ENCODE data around the gene LDLRAD4. TPM values are rescaled to one million over a fixed set of nuclear protein-coding genes. Genes with fewer than 3 reads are reported as not detected.
"Not testable (repeated sequence)": the region's sequence is repeated elsewhere in the genome, so short reads cannot be mapped to it uniquely, and the experiment has no call there.

The LDLRAD4 gene
- polyA plus RNA-seq, 1 of the 3 experiments (the other 2 are of a cell fraction): 0.16 TPM

- no peak overlapping the region for H3K4me2 ChIP-seq
- no peaks in the 10 kb centered on the region for H3K9me3 ChIP-seq
- POLR2A ChIA-PET: no interaction called here
- CTCF ChIA-PET: interaction anchor here (0.9 to 1.7 kb wide), 4 partner anchors 9 to 47 kb away, joined by 3 to 6 read pairs (median 3); no protein-coding TSS in a partner anchor
- WGBS (ENCODE audit: low lambda C conversion rate): 71% methylated on average over 4 of the region's 6 CpGs
- H2AFZ ChIP-seq (ENCODE audit: low read depth): no peak overlapping the region
- H3K4me1 ChIP-seq (ENCODE audit: control insufficient read depth in 1 of 2, insufficient read depth in 2 of 2, low read depth in 1 of 2, low read length in 1 of 2): peaks cover 6 to 10% of the 10 kb centered on the region in 2 experiments; a peak in 2 of 4 replicates
- no peak overlapping the region for H3K9ac ChIP-seq
- no peak overlapping the region for H3K4me3 ChIP-seq (ENCODE audit: low read depth in 2 of 2, low read length in 1 of 2)
- H3F3A ChIP-seq (replicated peaks; ENCODE audit: insufficient read depth): no peaks in the 10 kb centered on the region
- H3K27ac ChIP-seq (ENCODE audit: low read depth in 2 of 2, low read length in 1 of 2): no peak overlapping the region
- no peak for DNase-seq
- H3K9me2 ChIP-seq: no peaks in the 10 kb centered on the region
- no peaks in the 10 kb centered on the region for H3K36me3 ChIP-seq (replicated peaks in 1 of 2; ENCODE audit: control insufficient read depth in 1 of 2, insufficient read depth in 2 of 2, low read length in 1 of 2)
- no peaks in the 10 kb centered on the region for H3K79me2 ChIP-seq (ENCODE audit: insufficient read depth)
- no peaks in the 10 kb centered on the region for H4K20me1 ChIP-seq (ENCODE audit: insufficient read depth)
- no peaks in the 10 kb centered on the region for H3K27me3 ChIP-seq (ENCODE audit: insufficient read depth)
- TF ChIP-seq POLR2AphosphoS5 (IDR thresholded peaks at IDR 0.05; ENCODE audit: low read depth, low read length) (no peak), TEAD4 (IDR thresholded peaks at IDR 0.05; ENCODE audit: borderline replicate concordance, insufficient read depth) (no peak), MEF2A (IDR thresholded peaks at IDR 0.05; ENCODE audit: borderline replicate concordance, low read depth) (no peak), IRF3 (IDR thresholded peaks at IDR 0.05; ENCODE audit: low read depth, low read length) (no peak)
Observed at GRCh38 chr18:13605901-13606300, 387.3 kb downstream of the LDLRAD4 start.

- no peak for DNase-seq
- ChIA-PET CTCF (interaction anchor here (0.9 to 1.7 kb wide), 4 partner anchors 8 to 48 kb away, joined by 3 to 6 read pairs (median 3); no protein-coding TSS in a partner anchor), POLR2A (no interaction called here)
- 52% methylated on average over 6 of the region's 6 CpGs for WGBS (ENCODE audit: low lambda C conversion rate)
- Histone ChIP-seq H3K4me2 (no peak overlapping the region), H3K27ac (ENCODE audit: low read depth in 2 of 2, low read length in 1 of 2) (no peak overlapping the region), H3K4me1 (ENCODE audit: control insufficient read depth in 1 of 2, insufficient read depth in 2 of 2, low read depth in 1 of 2, low read length in 1 of 2) (peaks cover 10 to 18% of the 10 kb centered on the region in 2 experiments; a peak in 2 of 4 replicates), H3K4me3 (ENCODE audit: low read depth in 2 of 2, low read length in 1 of 2) (no peak overlapping the region), H3F3A (replicated peaks; ENCODE audit: insufficient read depth) (no peaks in the 10 kb centered on the region), H4K20me1 (ENCODE audit: insufficient read depth) (no peaks in the 10 kb centered on the region), H3K36me3 (replicated peaks in 1 of 2; ENCODE audit: control insufficient read depth in 1 of 2, insufficient read depth in 2 of 2, low read length in 1 of 2) (no peaks in the 10 kb centered on the region), H3K79me2 (ENCODE audit: insufficient read depth) (no peaks in the 10 kb centered on the region), H3K9ac (no peak overlapping the region), H3K27me3 (ENCODE audit: insufficient read depth) (no peaks in the 10 kb centered on the region), H3K9me2 (no peaks in the 10 kb centered on the region), H3K9me3 (no peaks in the 10 kb centered on the region), H2AFZ (ENCODE audit: low read depth) (no peak overlapping the region)
- no peak for TF ChIP-seq FOXJ3 (CRISPR knock-in tag; IDR thresholded peaks at IDR 0.05)
- TF ChIP-seq IRF3 (IDR thresholded peaks at IDR 0.05; ENCODE audit: low read depth, low read length): no peak
- TF ChIP-seq MAX (IDR thresholded peaks at IDR 0.05; ENCODE audit: low read depth): no peak
- no peak for TF ChIP-seq POLR2AphosphoS5 (IDR thresholded peaks at IDR 0.05; ENCODE audit: low read depth, low read length)
- TF ChIP-seq CHD2 (IDR thresholded peaks at IDR 0.05; ENCODE audit: low read length, partially characterized antibody): no peak
- no peak for TF ChIP-seq RFX5 (IDR thresholded peaks at IDR 0.05; ENCODE audit: low read length)
- no peak for TF ChIP-seq FOXM1 (IDR thresholded peaks at IDR 0.05; ENCODE audit: low read depth)
- no peak for TF ChIP-seq RCOR1 (IDR thresholded peaks at IDR 0.05; ENCODE audit: low read length)
- no peak for TF ChIP-seq NRF1 (IDR thresholded peaks at IDR 0.05; ENCODE audit: low read depth, low read length)
- TF ChIP-seq ZBTB33 (IDR thresholded peaks at IDR 0.05; ENCODE audit: borderline replicate concordance, low read depth): no peak
- TF ChIP-seq JUND (IDR thresholded peaks at IDR 0.05): no peak
Observed at GRCh38 chr18:13606604-13607254, 388.2 kb downstream of the LDLRAD4 start.

GRCh38 chr18:13608024-13608562, 389.5 kb downstream of the LDLRAD4 start:
- H3K9me3 ChIP-seq; H3K36me3 ChIP-seq (replicated peaks in 1 of 2; ENCODE audit: control insufficient read depth in 1 of 2, insufficient read depth in 2 of 2, low read length in 1 of 2); H2AFZ ChIP-seq (ENCODE audit: low read depth); H3K9me2 ChIP-seq; DNase-seq; H3K4me2 ChIP-seq; H4K20me1 ChIP-seq (ENCODE audit: insufficient read depth); H3K9ac ChIP-seq; H3K27ac ChIP-seq (ENCODE audit: low read depth in 2 of 2, low read length in 1 of 2); POLR2A ChIA-PET; H3F3A ChIP-seq (replicated peaks; ENCODE audit: insufficient read depth); H3K27me3 ChIP-seq (ENCODE audit: insufficient read depth); H3K79me2 ChIP-seq (ENCODE audit: insufficient read depth); H3K4me3 ChIP-seq (ENCODE audit: low read depth in 2 of 2, low read length in 1 of 2): not testable (repeated sequence)
- H3K4me1 ChIP-seq (ENCODE audit: control insufficient read depth in 1 of 2, insufficient read depth in 2 of 2, low read depth in 1 of 2, low read length in 1 of 2): peaks cover 10 to 26% of the 10 kb centered on the region in 2 experiments; a peak in 2 of 4 replicates
- whole genome bisulfite sequencing (ENCODE audit: low lambda C conversion rate): 73% methylated on average over 9 of the region's 10 CpGs
- CTCF ChIA-PET: interaction anchor here (0.6 to 1.3 kb wide), 2 partner anchors 97 to 392 kb away, joined by 3 read pairs; no protein-coding TSS in a partner anchor

All from SK-N-SH (cell line).